CD14-positive monocyte (primary cell): ENCODE results near the gene SH3RF3. TPM values are rescaled to one million over a fixed set of nuclear protein-coding genes. Genes with fewer than 3 reads are reported as not detected.

ENCODE experiments used
- DNase-seq, 3 donors: peaks; one replicate each; pipeline ENCODE4 v3.0.0-alpha.2; 2011 to 2022
- H2AFZ ChIP-seq: 2 replicates; pipeline ENCODE4 v1.6.0; 2012; ENCODE audit warnings: mild to moderate bottlenecking, low read depth, low read length, inconsistent platforms; ENCODE audit not compliant: insufficient read depth, poor library complexity, severe bottlenecking
- H3K27ac ChIP-seq, 2 donors: 1 replicate in 1 of 2; 2 replicates in 1 of 2; pipeline ENCODE4 v1.5.1; 2012 to 2013; ENCODE audit warnings: low read length in 2 of 2, control low read depth in 1 of 2, inconsistent platforms in 1 of 2, low read depth in 1 of 2, mild to moderate bottlenecking in 1 of 2
- H3K27me3 ChIP-seq, 2 donors: one replicate each; pipeline versions ENCODE4 v1.6.0 to v1.6.1; 2011 to 2013; ENCODE audit warnings: low read length in 2 of 2; ENCODE audit not compliant: control insufficient read depth in 2 of 2, insufficient read depth in 2 of 2
- H3K36me3 ChIP-seq, 2 donors: replicated peaks in 1 of 2; 1 replicate in 1 of 2; 2 replicates in 1 of 2; pipeline versions ENCODE4 v1.5.1 to v1.6.1; 2012 to 2013; ENCODE audit warnings: low read length in 2 of 2, control low read depth in 1 of 2, inconsistent platforms in 1 of 2, mild to moderate bottlenecking in 1 of 2; ENCODE audit not compliant: insufficient read depth in 2 of 2, control insufficient read depth in 1 of 2
- H3K4me1 ChIP-seq, 2 donors: 1 replicate in 1 of 2; 2 replicates in 1 of 2; pipeline versions ENCODE4 v1.5.1 to v1.6.1; 2012 to 2013; ENCODE audit warnings: low read length in 2 of 2, control low read depth in 1 of 2, inconsistent platforms in 1 of 2, mild to moderate bottlenecking in 1 of 2, moderate library complexity in 1 of 2; ENCODE audit not compliant: insufficient read depth in 2 of 2, control insufficient read depth in 1 of 2
- H3K4me2 ChIP-seq: replicated peaks from 2 replicates; pipeline ENCODE3; 2012; ENCODE audit warnings: low read length, moderate library complexity, mild to moderate bottlenecking; ENCODE audit not compliant: poor library complexity, severe bottlenecking; ENCODE audit errors: extremely low read depth
- H3K4me3 ChIP-seq, 3 experiments: fragments of 200-600 bp in 1 of 3; sonication (generic) in 1 of 3; replicated peaks in 1 of 3; 1 replicate in 2 of 3; 2 replicates in 1 of 3; pipeline ENCODE4 v1.5.1; 2011 to 2013; ENCODE audit warnings: low read length in 3 of 3, mild to moderate bottlenecking in 3 of 3, control low read depth in 2 of 3, low read depth in 2 of 3, inconsistent platforms in 1 of 3, moderate library complexity in 1 of 3
- H3K79me2 ChIP-seq: 2 replicates; pipeline ENCODE4 v1.6.0; 2012; ENCODE audit warnings: mild to moderate bottlenecking, control low read depth, inconsistent platforms, low read length, moderate library complexity; ENCODE audit not compliant: insufficient read depth
- H3K9ac ChIP-seq: 2 replicates; pipeline ENCODE4 v1.6.0; 2017; ENCODE audit warnings: low read length, mild to moderate bottlenecking; ENCODE audit not compliant: insufficient read depth, poor library complexity, severe bottlenecking
- H3K9me3 ChIP-seq, 2 donors: replicated peaks in 1 of 2; 1 replicate in 1 of 2; 2 replicates in 1 of 2; pipeline versions ENCODE4 v1.5.1 to v1.6.1; 2012 to 2013; ENCODE audit warnings: low read length in 2 of 2, control low read depth in 1 of 2; ENCODE audit not compliant: control insufficient read depth in 1 of 2, insufficient read depth in 1 of 2
- H4K20me1 ChIP-seq: 2 replicates; pipeline ENCODE4 v1.6.0; 2012; ENCODE audit warnings: mild to moderate bottlenecking, low read length, control low read depth, moderate library complexity; ENCODE audit not compliant: insufficient read depth
- H3K27ac Mint-ChIP-seq, 7 donors: one replicate each; pipeline ENCODE4 v1.8.0; 2020; ENCODE audit warnings: mild to moderate bottlenecking in 7 of 7, mixed read lengths in 7 of 7, moderate library complexity in 6 of 7, inconsistent platforms in 2 of 7
- H3K27me3 Mint-ChIP-seq, 3 donors: one replicate each; pipeline ENCODE4 v1.8.0; 2021 to 2022; ENCODE audit warnings: low read depth in 3 of 3, mild to moderate bottlenecking in 3 of 3, mixed read lengths in 3 of 3, moderate library complexity in 3 of 3, inconsistent platforms in 1 of 3
- H3K36me3 Mint-ChIP-seq, 2 donors: one replicate each; pipeline ENCODE4 v1.8.0; 2020; ENCODE audit warnings: mixed read lengths in 2 of 2, inconsistent platforms in 1 of 2, mild to moderate bottlenecking in 1 of 2
- H3K4me1 Mint-ChIP-seq: one replicate; pipeline ENCODE4 v1.8.0; 2020; ENCODE audit warnings: mild to moderate bottlenecking, mixed read lengths
- H3K4me3 Mint-ChIP-seq, 2 donors: one replicate each; pipeline ENCODE4 v1.8.0; 2020; ENCODE audit warnings: mild to moderate bottlenecking in 2 of 2, mixed read lengths in 2 of 2, moderate library complexity in 1 of 2
- H3K9me3 Mint-ChIP-seq, 7 donors: one replicate each; pipeline ENCODE4 v1.8.0; 2020 to 2022; ENCODE audit warnings: mixed read lengths in 7 of 7, mild to moderate bottlenecking in 6 of 7, moderate library complexity in 6 of 7, inconsistent platforms in 2 of 7
- CTCF ChIP-seq: fragments of 200-600 bp; IDR thresholded peaks from one replicate; pipeline ENCODE4 v1.8.0; 2022; ENCODE audit warnings: antibody characterized with exemption, mild to moderate bottlenecking
- WGBS: methylation state at CpG from one replicate; pipeline ENCODE4 v1.1.5; 2013; ENCODE audit warnings: missing lambda C conversion rate; ENCODE audit not compliant: insufficient coverage; 5-methylcytosine and 5-hydroxymethylcytosine counted together
- intact Hi-C, 2 donors: fragments of 100-400 bp; cut with micrococcal nuclease; formaldehyde crosslinking; loops; one replicate each; pipeline versions ENCODE4 v1.15.0 to v1.15.1; 2023
- polyA plus RNA-seq, 3 donors: library from polyadenylated mRNA; depleted of rRNA in 1 of 3; unstranded in 2 of 3; stranded (reverse) in 1 of 3; fragments of 300-500 nt in 2 of 3; fragments of >200 nt in 1 of 3; fragmentation: Illumina TruSeq in 2 of 3; gene quantifications; 1 replicate in 2 of 3; 2 replicates in 1 of 3; pipeline ENCODE4 v1.2.3, GENCODE V29; 2012 to 2021

Gene SH3RF3
- polyA plus RNA-seq, 3 donors: 0.25 to 0.75 (median 0.34) TPM

GRCh38 chr2:109371481-109372170, 242.6 kb downstream of the SH3RF3 start:
- no peaks in the 10 kb centered on the region for H3K4me1 ChIP-seq
- no peaks in the 10 kb centered on the region for H3K27me3 ChIP-seq
- no peaks in the 10 kb centered on the region for H3K9me3 ChIP-seq
- H3K79me2 ChIP-seq: no peaks in the 10 kb centered on the region
- no peak overlapping the region for H3K27ac ChIP-seq
- H2AFZ ChIP-seq: no peak overlapping the region
- no peaks in the 10 kb centered on the region for H3K9me3 Mint-ChIP-seq
- 97% methylated on average over 10 of the region's 18 CpGs for whole genome bisulfite sequencing
- TF ChIP-seq CTCF: no peak
- H3K27ac Mint-ChIP-seq: peak overlapping the region in 1 of 7 donors; percentile 56
- DNase-seq: no peak
- H4K20me1 ChIP-seq: no peaks in the 10 kb centered on the region
- peaks cover 0 to 6% (median 3%) of the 10 kb centered on the region in 3 donors for H3K27me3 Mint-ChIP-seq
- H3K4me1 Mint-ChIP-seq: no peaks in the 10 kb centered on the region
- intact Hi-C loops: loop anchor here in 1 of 2 donors (10.0 kb wide), 1 partner anchor 237 kb away; no protein-coding TSS in a partner anchor
- no peak overlapping the region for H3K4me2 ChIP-seq
- no peaks in the 10 kb centered on the region for H3K36me3 Mint-ChIP-seq
- no peak overlapping the region for H3K9ac ChIP-seq
- no peaks in the 10 kb centered on the region for H3K36me3 ChIP-seq
- no peak overlapping the region for H3K4me3 Mint-ChIP-seq
- no peak overlapping the region for H3K4me3 ChIP-seq

- Histone ChIP-seq H4K20me1 (no peaks in the 10 kb centered on the region), H3K4me2 (no peak overlapping the region), H3K27ac (no peak overlapping the region), H3K9me3 (no peaks in the 10 kb centered on the region), H3K36me3 (no peaks in the 10 kb centered on the region), H3K4me3 (no peak overlapping the region), H3K79me2 (no peaks in the 10 kb centered on the region), H3K4me1 (no peaks in the 10 kb centered on the region), H3K27me3 (no peaks in the 10 kb centered on the region), H2AFZ (no peak overlapping the region), H3K9ac (no peak overlapping the region)
- TF ChIP-seq CTCF: no peak
- intact Hi-C loops: loop anchor here in 1 of 2 donors (10.0 kb wide), 1 partner anchor 237 kb away; no protein-coding TSS in a partner anchor
- WGBS: 94% methylated on average over 3 of the region's 4 CpGs
- no peaks in the 10 kb centered on the region for H3K36me3 Mint-ChIP-seq
- no peak for DNase-seq
- no peak overlapping the region for H3K27ac Mint-ChIP-seq
- peaks cover 0 to 6% (median 5%) of the 10 kb centered on the region in 3 donors for H3K27me3 Mint-ChIP-seq
- H3K9me3 Mint-ChIP-seq: no peaks in the 10 kb centered on the region
- H3K4me3 Mint-ChIP-seq: no peak overlapping the region
- no peaks in the 10 kb centered on the region for H3K4me1 Mint-ChIP-seq
These were observed 243.2 kb downstream of the SH3RF3 start for GRCh38 chr2:109372171-109372568.
